Testis (tissue), 3 donors: ENCODE data around the gene RPS23. TPM values are rescaled to one million over a fixed set of nuclear protein-coding genes. Genes with fewer than 3 reads are reported as not detected.

Experiments used
- DNase-seq: peaks from one replicate; pipeline ENCODE4 v3.0.0-alpha.2; 2019
- H3K27ac ChIP-seq, 2 donors: fragments of 200-600 bp; sonication (generic); one replicate each; pipeline ENCODE4 v1.5.1; 2019
- H3K27me3 ChIP-seq: fragments of 200-600 bp; sonication (generic); one replicate; pipeline ENCODE4 v1.5.1; 2019
- H3K36me3 ChIP-seq: fragments of 200-600 bp; sonication (generic); one replicate; pipeline ENCODE4 v1.5.1; 2017; ENCODE audit warnings: low read depth; ENCODE audit errors: missing control alignments
- H3K4me1 ChIP-seq: fragments of 200-600 bp; sonication (generic); one replicate; pipeline ENCODE4 v1.5.1; 2019
- H3K4me3 ChIP-seq, 2 donors: fragments of 200-600 bp; sonication (generic); one replicate each; pipeline ENCODE4 v1.5.1; 2017 to 2019
- H3K9me3 ChIP-seq: fragments of 200-600 bp; sonication (generic); one replicate; pipeline ENCODE4 v1.5.1; 2017
- CTCF ChIP-seq, 3 experiments: fragments of 450-650 bp in 2 of 3; fragments of 200-600 bp in 1 of 3; sonication (generic) in 1 of 3; IDR thresholded peaks; one replicate each; pipeline ENCODE4 v1.5.1; 2016 to 2019; ENCODE audit warnings: antibody characterized with exemption in 3 of 3, mild to moderate bottlenecking in 2 of 3, moderate library complexity in 1 of 3
- POLR2A ChIP-seq: fragments of 450-650 bp; IDR thresholded peaks from one replicate; pipeline ENCODE4 v1.6.1; 2017; ENCODE audit warnings: antibody characterized with exemption, mild to moderate bottlenecking, moderate library complexity
- WGBS, 2 donors: methylation state at CpG; one replicate each; pipeline ENCODE4 v1.1.5; 2018; 5-methylcytosine and 5-hydroxymethylcytosine counted together
- intact Hi-C: fragments of 100-400 bp; cut with DNase I; formaldehyde crosslinking; loops from one replicate; pipeline ENCODE4 v1.15.1; 2023; ENCODE audit warnings: low total_unique reads
- polyA plus RNA-seq: library from polyadenylated mRNA; stranded (reverse); fragments of 350-450 nt; fragmentation: Illumina TruSeq; extraction: RNeasy Lipid Tissue Mini Kit (QIAGEN cat#74804); gene quantifications from one replicate; pipeline ENCODE4 v1.2.3, GENCODE V29; 2014; ENCODE audit warnings: low read depth, low replicate concordance; ENCODE audit not compliant: insufficient read depth
- total RNA-seq, 2 donors: library from RNA; depleted of rRNA; stranded (reverse); fragments of >200 nt; gene quantifications; one replicate each; pipeline ENCODE4 v1.2.3, GENCODE V29; 2016

Gene RPS23
- total and polyA plus RNA-seq, 3 donors from 2014 or later = 777 to 1,262 (median 1,231) TPM

GRCh38 chr5:82313016-82313415 lies 34.9 kb upstream of the RPS23 start:
- no peaks in the 10 kb centered on the region for H3K36me3 ChIP-seq
- no peaks in the 10 kb centered on the region for H3K27me3 ChIP-seq
- H3K4me3 ChIP-seq = peak overlapping the region in 1 of 2 donors; percentile 1
- H3K4me1 ChIP-seq = peaks cover 7% of the 10 kb centered on the region
- H3K9me3 ChIP-seq = no peaks in the 10 kb centered on the region
- intact Hi-C loops = no loop called here
- 40 to 53% methylated on average over 5 of the region's 5 CpGs for WGBS, 2 donors
- TF ChIP-seq POLR2A = no peak
- no peak for TF ChIP-seq CTCF (IDR thresholded peaks at IDR 0.05)
- no peak for DNase-seq
- no peak overlapping the region for H3K27ac ChIP-seq

- Histone ChIP-seq H3K27ac (no peak overlapping the region), H3K4me3 (peak overlapping the region in 1 of 2 donors; percentile 1), H3K27me3 (no peaks in the 10 kb centered on the region), H3K36me3 (no peaks in the 10 kb centered on the region), H3K9me3 (no peaks in the 10 kb centered on the region), H3K4me1 (peaks cover 7% of the 10 kb centered on the region)
- intact Hi-C loops = no loop called here
- peak; percentile 79 for DNase-seq
- peak in 2 of 3 experiments; percentile 72 to 74 for TF ChIP-seq CTCF (IDR thresholded peaks at IDR 0.05)
- no peak for TF ChIP-seq POLR2A
- 26 to 41% methylated on average over 17 of the region's 17 CpGs for WGBS, 2 donors
Measured at GRCh38 chr5:82312373-82312856, 34.3 kb upstream of the RPS23 start.

GRCh38 chr5:82309091-82309531 lies 31.0 kb upstream of the RPS23 start:
- TF ChIP-seq CTCF (IDR thresholded peaks at IDR 0.05) (no peak), POLR2A (no peak)

GRCh38 chr5:82308416-82308815 lies 30.3 kb upstream of the RPS23 start:
- Histone ChIP-seq H3K27ac (no peak overlapping the region), H3K4me3 (no peak overlapping the region), H3K4me1 (peaks cover 7% of the 10 kb centered on the region), H3K9me3 (no peaks in the 10 kb centered on the region), H3K27me3 (no peaks in the 10 kb centered on the region), H3K36me3 (no peaks in the 10 kb centered on the region)
- no peak for TF ChIP-seq POLR2A
- TF ChIP-seq CTCF (IDR thresholded peaks at IDR 0.05) = no peak
- intact Hi-C loops = no loop called here
- WGBS, 2 donors = 96 to 98% methylated on average over 1 of the region's 1 CpG
- no peak for DNase-seq

More at GRCh38 chr5:82309091-82309531, 31.0 kb upstream of the RPS23 start:
- no peak overlapping the region for H3K27ac ChIP-seq
- 55 to 73% methylated on average over 4 of the region's 4 CpGs for WGBS, 2 donors
- H3K27me3 ChIP-seq = no peaks in the 10 kb centered on the region
- no peak overlapping the region for H3K4me3 ChIP-seq
- intact Hi-C loops = no loop called here
- no peak for DNase-seq
- H3K9me3 ChIP-seq = no peaks in the 10 kb centered on the region
- H3K36me3 ChIP-seq = no peaks in the 10 kb centered on the region
- peaks cover 7% of the 10 kb centered on the region for H3K4me1 ChIP-seq

- no peak overlapping the region for H3K4me3 ChIP-seq
- H3K27ac ChIP-seq = no peak overlapping the region
- H3K27me3 ChIP-seq = no peaks in the 10 kb centered on the region
- no peaks in the 10 kb centered on the region for H3K36me3 ChIP-seq
- intact Hi-C loops = no loop called here
- no peak for TF ChIP-seq POLR2A
- no peak for TF ChIP-seq CTCF (IDR thresholded peaks at IDR 0.05)
- 38 to 51% methylated on average over 3 of the region's 3 CpGs for WGBS, 2 donors
- H3K4me1 ChIP-seq = no peaks in the 10 kb centered on the region
- DNase-seq = no peak
- H3K9me3 ChIP-seq = no peaks in the 10 kb centered on the region
Measured at GRCh38 chr5:82307451-82307850, 29.3 kb upstream of the RPS23 start.
